ENCODE measurements around the gene SLC25A22.

DNA sequence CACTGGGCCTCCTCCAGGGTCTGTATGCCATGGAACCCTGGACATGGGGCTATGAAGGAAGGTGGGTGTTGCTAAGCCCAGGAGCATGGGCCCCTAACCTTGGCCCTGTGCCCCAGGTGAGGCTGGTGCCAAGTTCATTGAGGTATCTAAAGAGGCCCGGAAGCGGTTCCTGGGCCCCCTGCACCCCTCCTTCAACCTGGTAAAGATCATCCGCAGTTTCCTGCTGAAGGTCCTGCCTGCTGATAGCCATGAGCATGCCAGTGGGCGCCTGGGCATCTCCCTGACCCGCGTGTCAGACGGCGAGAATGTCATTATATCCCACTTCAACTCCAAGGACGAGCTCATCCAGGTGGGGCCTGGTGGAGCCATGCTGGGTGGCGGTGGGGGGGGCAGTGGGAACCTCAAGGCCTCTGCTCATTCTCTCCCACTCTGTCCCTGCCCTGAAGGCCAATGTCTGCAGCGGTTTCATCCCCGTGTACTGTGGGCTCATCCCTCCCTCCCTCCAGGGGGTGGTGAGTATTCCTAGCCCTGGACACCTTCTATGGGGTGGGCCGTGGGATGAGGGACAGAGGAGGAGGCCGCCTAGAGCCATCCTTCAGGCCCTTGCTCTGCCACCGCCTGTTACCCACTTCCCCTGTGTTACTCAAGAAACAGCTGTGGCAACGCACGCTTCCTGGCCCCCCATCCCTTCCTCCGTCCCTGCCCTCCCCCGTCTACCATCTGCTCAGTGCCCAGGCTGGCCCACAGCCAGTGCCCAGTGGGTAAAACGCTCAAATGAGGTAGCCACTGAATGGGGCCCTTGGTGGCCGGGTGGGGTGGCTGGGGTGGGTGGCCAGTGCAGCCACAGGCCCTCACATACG lies 23.7 kb upstream of the SLC25A22 start:
- TF ChIP-seq, protein P1, sequence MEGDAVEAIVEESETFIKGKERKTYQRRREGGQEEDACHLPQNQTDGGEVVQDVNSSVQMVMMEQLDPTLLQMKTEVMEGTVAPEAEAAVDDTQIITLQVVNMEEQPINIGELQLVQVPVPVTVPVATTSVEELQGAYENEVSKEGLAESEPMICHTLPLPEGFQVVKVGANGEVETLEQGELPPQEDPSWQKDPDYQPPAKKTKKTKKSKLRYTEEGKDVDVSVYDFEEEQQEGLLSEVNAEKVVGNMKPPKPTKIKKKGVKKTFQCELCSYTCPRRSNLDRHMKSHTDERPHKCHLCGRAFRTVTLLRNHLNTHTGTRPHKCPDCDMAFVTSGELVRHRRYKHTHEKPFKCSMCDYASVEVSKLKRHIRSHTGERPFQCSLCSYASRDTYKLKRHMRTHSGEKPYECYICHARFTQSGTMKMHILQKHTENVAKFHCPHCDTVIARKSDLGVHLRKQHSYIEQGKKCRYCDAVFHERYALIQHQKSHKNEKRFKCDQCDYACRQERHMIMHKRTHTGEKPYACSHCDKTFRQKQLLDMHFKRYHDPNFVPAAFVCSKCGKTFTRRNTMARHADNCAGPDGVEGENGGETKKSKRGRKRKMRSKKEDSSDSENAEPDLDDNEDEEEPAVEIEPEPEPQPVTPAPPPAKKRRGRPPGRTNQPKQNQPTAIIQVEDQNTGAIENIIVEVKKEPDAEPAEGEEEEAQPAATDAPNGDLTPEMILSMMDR (IDR thresholded peaks at IDR 0.05) = no peak
- TF ChIP-seq POLR2AphosphoS5 (IDR thresholded peaks at IDR 0.05) (no peak), POLR2A (IDR thresholded peaks at IDR 0.05) (peak in 1 of 2 donors; percentile 3), EP300 (IDR thresholded peaks at IDR 0.05) (no peak)
